Vagina (tissue), 2 donors: ENCODE measurements around the gene DNMT3B.

Source experiments
- POLR2A ChIP-seq, 2 donors: fragments of 450-650 bp; IDR thresholded peaks; one replicate each; pipeline ENCODE4 v1.6.1; 2017; ENCODE audit warnings: antibody characterized with exemption in 2 of 2, mild to moderate bottlenecking in 2 of 2, moderate library complexity in 2 of 2
- POLR2AphosphoS5 ChIP-seq, 2 donors: sonication (generic); formaldehyde crosslinking; IDR thresholded peaks; one replicate each; pipeline ENCODE4 v1.9.0; 2017; ENCODE audit warnings: antibody characterized with exemption in 2 of 2, mild to moderate bottlenecking in 2 of 2, low read depth in 1 of 2; ENCODE audit not compliant: insufficient read depth in 1 of 2
- TF ChIP-seq, protein P1 (sequence below), 3 experiments: fragments of 450-650 bp in 2 of 3; fragments of 200-600 bp in 1 of 3; sonication (generic) in 1 of 3; IDR thresholded peaks; one replicate each; pipeline ENCODE4 v1.5.1; 2017 to 2019; ENCODE audit warnings: antibody characterized with exemption in 3 of 3, mild to moderate bottlenecking in 2 of 3, moderate library complexity in 2 of 3

DNA sequence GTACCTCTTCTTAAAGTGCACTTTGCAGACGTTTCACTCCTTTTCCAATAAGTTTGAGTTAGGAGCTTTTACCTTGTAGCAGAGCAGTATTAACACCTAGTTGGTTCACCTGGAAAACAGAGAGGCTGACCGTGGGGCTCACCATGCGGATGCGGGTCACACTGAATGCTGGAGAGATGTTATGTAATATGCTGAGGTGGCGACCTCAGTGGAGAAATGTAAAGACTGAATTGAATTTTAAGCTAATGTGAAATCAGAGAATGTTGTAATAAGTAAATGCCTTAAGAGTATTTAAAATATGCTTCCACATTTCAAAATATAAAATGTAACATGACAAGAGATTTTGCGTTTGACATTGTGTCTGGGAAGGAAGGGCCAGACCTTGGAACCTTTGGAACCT lies 86.7 kb downstream of the DNMT3B start:
- TF ChIP-seq, protein P1, sequence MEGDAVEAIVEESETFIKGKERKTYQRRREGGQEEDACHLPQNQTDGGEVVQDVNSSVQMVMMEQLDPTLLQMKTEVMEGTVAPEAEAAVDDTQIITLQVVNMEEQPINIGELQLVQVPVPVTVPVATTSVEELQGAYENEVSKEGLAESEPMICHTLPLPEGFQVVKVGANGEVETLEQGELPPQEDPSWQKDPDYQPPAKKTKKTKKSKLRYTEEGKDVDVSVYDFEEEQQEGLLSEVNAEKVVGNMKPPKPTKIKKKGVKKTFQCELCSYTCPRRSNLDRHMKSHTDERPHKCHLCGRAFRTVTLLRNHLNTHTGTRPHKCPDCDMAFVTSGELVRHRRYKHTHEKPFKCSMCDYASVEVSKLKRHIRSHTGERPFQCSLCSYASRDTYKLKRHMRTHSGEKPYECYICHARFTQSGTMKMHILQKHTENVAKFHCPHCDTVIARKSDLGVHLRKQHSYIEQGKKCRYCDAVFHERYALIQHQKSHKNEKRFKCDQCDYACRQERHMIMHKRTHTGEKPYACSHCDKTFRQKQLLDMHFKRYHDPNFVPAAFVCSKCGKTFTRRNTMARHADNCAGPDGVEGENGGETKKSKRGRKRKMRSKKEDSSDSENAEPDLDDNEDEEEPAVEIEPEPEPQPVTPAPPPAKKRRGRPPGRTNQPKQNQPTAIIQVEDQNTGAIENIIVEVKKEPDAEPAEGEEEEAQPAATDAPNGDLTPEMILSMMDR (IDR thresholded peaks at IDR 0.05), result no peak
- TF ChIP-seq POLR2A (IDR thresholded peaks at IDR 0.05) (no peak), POLR2AphosphoS5 (IDR thresholded peaks at IDR 0.05; ENCODE audit: insufficient read depth in 1 of 2, low read depth in 1 of 2) (no peak)
